Esophagus (tissue), 2 donors: ENCODE data around the gene GALNTL6. TPM values are rescaled to one million over a fixed set of nuclear protein-coding genes. Genes with fewer than 3 reads are reported as not detected.

Source experiments
- H3K27ac ChIP-seq, 2 donors: one replicate each; pipeline ENCODE4 v1.5.1; 2013; ENCODE audit warnings: low read depth in 2 of 2, mild to moderate bottlenecking in 2 of 2, inconsistent platforms in 1 of 2, low read length in 1 of 2, moderate library complexity in 1 of 2
- H3K27me3 ChIP-seq, 2 donors: one replicate each; pipeline ENCODE4 v1.6.1; 2013; ENCODE audit warnings: low read length in 2 of 2, control low read depth in 1 of 2, mild to moderate bottlenecking in 1 of 2; ENCODE audit not compliant: insufficient read depth in 2 of 2, control insufficient read depth in 1 of 2
- H3K36me3 ChIP-seq, 2 donors: one replicate each; pipeline ENCODE4 v1.6.1; 2013; ENCODE audit warnings: low read length in 1 of 2; ENCODE audit not compliant: control insufficient read depth in 2 of 2, insufficient read depth in 2 of 2
- H3K4me1 ChIP-seq, 2 donors: one replicate each; pipeline ENCODE4 v1.6.1; 2013; ENCODE audit warnings: low read length in 1 of 2; ENCODE audit not compliant: control insufficient read depth in 2 of 2, insufficient read depth in 2 of 2
- H3K4me3 ChIP-seq, 2 donors: one replicate each; pipeline ENCODE4 v1.5.1; 2013; ENCODE audit warnings: low read length in 2 of 2, mild to moderate bottlenecking in 2 of 2, low read depth in 1 of 2, moderate library complexity in 1 of 2
- H3K9me3 ChIP-seq, 2 donors: one replicate each; pipeline ENCODE4 v1.6.1; 2013; ENCODE audit warnings: mild to moderate bottlenecking in 2 of 2, low read depth in 1 of 2, low read length in 1 of 2, moderate library complexity in 1 of 2; ENCODE audit not compliant: control insufficient read depth in 2 of 2, insufficient read depth in 1 of 2
- WGBS, 2 donors: extraction: QIAGEN DNeasy Blood & Tissue Kit; methylation state at CpG; one replicate each; pipeline ENCODE4 v1.1.7; 2013; 5-methylcytosine and 5-hydroxymethylcytosine counted together
- polyA plus RNA-seq, 2 donors: library from polyadenylated mRNA; stranded (reverse); fragments of 200-250 nt; gene quantifications; one replicate each; pipeline ENCODE4 v1.2.3, GENCODE V29; 2013
- donor health status: healthy with polysubstance abuse.
- donor health status: Bipolar disorder and iron deficiency.

Gene GALNTL6
- polyA plus RNA-seq, 2 donors: not detected

DNA sequence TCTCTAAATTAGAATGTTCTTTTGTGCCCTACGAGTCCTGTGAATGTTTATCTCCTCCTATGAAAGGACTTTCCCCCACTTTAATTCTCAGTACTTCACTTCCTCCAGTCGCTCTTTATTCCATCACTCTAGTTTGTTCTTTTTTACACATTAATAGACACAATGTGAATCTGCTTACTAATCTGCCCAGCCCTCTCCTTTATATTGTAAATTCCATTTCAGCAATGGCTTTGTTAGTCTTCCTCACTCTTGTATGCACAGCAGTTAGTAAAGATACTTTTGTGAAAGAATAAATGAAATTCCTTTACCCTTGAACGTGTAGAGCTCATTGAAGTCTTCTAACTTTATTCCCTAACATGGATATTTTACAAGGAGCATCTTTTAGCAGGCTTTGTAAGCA lies 255.3 kb downstream of the GALNTL6 start:
- no peaks in the 10 kb centered on the region for H3K4me1 ChIP-seq
- H3K36me3 ChIP-seq: no peaks in the 10 kb centered on the region
- H3K4me3 ChIP-seq: no peak overlapping the region
- WGBS, 2 donors: 41% methylated on average over 3 of the region's 3 CpGs; no CpG with 5 or more reads in 1 of the 2 donors
- no peak overlapping the region for H3K27ac ChIP-seq
- no peaks in the 10 kb centered on the region for H3K27me3 ChIP-seq
- no peaks in the 10 kb centered on the region for H3K9me3 ChIP-seq

DNA sequence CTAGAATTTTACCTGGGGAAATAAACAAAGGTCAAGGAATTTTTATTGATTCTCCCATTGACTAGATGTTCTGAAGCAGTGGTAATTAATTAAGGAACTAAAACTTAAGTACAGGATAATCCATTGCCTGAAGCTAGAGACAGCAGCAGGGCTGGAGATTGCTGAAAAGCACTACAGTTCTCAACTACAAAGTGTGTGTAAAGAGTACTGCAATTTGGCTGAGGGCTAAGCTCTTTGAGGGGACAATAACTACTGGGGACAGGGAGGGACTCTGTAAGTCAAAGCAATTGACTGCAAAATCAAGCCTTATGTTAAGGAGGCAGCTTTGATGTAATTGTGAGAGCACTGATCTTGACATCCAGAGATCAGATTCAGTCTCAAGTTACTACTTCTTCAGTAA lies 260.4 kb downstream of the GALNTL6 start:
- Histone ChIP-seq H3K27ac (no peak overlapping the region), H3K27me3 (no peaks in the 10 kb centered on the region), H3K4me3 (no peak overlapping the region), H3K36me3 (no peaks in the 10 kb centered on the region), H3K9me3 (no peaks in the 10 kb centered on the region), H3K4me1 (no peaks in the 10 kb centered on the region)

DNA sequence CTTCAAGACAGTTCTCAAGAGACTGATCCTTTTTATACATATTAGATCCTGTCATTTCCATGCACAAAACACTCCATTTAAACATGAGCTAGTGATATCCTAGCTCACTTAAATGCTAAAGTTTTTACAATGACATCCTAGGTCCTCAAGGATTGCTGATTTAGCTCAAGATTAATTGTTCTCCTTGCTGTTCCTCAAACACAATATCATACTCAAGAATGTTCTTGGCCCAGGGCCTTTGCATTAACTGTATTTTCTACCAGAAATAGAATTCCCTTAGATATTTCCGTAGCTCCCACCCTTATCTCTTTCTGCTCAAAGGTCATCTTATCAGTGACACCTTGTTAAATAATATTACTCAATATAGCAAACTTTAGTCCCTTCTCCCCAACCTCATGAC lies 270.1 kb downstream of the GALNTL6 start:
- Histone ChIP-seq H3K27me3 (no peaks in the 10 kb centered on the region), H3K4me1 (no peaks in the 10 kb centered on the region), H3K36me3 (no peaks in the 10 kb centered on the region), H3K9me3 (no peaks in the 10 kb centered on the region), H3K4me3 (no peak overlapping the region), H3K27ac (no peak overlapping the region)
- 65 to 77% methylated on average over 1 of the region's 1 CpG for WGBS, 2 donors

DNA sequence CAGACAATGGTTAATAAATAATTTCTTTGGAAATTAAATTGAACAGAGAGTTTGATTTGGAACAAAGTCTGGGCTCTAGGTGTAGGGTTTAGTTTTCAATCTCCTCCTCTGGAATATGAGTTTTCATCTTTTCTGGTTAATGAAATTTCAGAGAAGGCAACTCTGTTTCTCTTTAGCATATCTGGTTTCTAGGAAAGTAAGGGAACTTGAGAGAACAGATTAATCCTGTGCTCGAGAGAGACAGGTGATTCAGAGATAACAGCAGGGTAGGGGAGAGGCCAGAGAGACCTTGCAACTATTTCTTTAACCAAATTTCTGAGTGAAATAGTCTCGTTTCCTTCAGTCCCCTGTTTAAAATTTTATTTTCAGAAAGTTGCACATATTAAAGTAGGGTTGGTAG lies 275.4 kb downstream of the GALNTL6 start:
- 35 to 49% methylated on average over 2 of the region's 2 CpGs for WGBS, 2 donors
- Histone ChIP-seq H3K4me3 (no peak overlapping the region), H3K4me1 (no peaks in the 10 kb centered on the region), H3K9me3 (peaks cover 0 to 2% of the 10 kb centered on the region in 2 donors), H3K27me3 (no peaks in the 10 kb centered on the region), H3K27ac (no peak overlapping the region), H3K36me3 (no peaks in the 10 kb centered on the region)

DNA sequence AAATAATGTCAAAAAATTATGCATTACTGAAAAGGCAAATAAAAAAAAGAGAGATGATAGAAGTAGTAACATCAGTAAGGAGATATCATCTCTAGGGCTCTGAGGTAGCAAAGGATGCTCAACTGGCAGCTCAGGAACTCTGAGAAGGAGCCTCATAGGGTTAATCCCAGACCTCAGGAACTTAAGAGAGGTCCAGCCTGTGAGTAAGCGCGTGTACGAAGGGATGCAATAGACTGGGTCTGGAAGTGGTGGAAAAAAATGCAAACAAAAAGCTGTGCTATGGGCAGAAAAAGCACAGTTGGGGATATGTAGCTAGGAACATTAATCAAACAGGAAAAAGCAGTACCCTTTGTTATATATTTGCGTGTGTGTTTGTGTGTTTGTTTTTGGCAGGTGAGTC lies 282.0 kb downstream of the GALNTL6 start:
- no peaks in the 10 kb centered on the region for H3K4me1 ChIP-seq
- no peak overlapping the region for H3K27ac ChIP-seq
- H3K36me3 ChIP-seq: no peaks in the 10 kb centered on the region
- WGBS, 2 donors: 59 to 72% methylated on average over 4 of the region's 4 CpGs
- peaks cover 0 to 2% of the 10 kb centered on the region in 2 donors for H3K9me3 ChIP-seq
- H3K27me3 ChIP-seq: no peaks in the 10 kb centered on the region
- H3K4me3 ChIP-seq: no peak overlapping the region

DNA sequence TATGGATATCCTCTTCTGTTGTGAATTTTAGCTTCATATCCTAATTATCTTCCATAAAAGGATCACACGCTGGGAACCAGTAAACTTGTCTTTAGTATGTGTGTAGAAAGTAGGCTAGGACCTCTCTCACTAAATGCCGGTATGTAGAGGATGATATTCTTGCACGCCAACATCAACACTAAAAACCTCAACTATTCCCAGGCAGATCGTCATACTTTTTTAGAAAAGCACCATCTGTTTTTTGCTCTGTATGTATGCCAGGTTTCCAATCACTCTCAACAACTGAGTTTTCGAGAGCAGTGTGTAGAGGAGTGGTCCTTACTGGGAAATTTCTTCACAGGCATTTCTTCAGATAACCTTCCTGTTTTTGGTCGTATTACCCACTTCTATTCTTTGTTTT lies 283.6 kb downstream of the GALNTL6 start:
- Histone ChIP-seq H3K4me3 (no peak overlapping the region), H3K36me3 (no peaks in the 10 kb centered on the region), H3K9me3 (peaks cover 0 to 2% of the 10 kb centered on the region in 2 donors), H3K27me3 (no peaks in the 10 kb centered on the region), H3K27ac (no peak overlapping the region), H3K4me1 (no peaks in the 10 kb centered on the region)
- 73 to 77% methylated on average over 6 of the region's 6 CpGs for WGBS, 2 donors

DNA sequence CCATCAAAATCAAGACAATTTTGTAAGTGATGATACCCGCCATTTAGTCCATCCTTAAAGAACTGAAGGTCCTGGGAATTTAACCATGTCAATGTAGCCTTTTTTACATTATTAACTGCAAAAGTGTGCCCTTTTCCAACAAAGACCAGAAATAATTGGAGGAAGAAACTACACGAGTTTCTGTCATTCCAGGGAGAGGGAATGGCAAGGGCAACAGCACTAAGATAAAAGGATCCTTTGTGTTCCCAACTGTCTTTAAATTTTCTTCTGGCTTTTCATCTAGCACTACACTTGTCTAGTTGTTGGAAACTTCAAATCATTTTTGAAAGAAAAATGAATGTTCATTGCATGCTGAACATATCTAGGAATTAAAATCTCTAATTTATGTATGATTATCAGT lies 286.2 kb downstream of the GALNTL6 start:
- no peak overlapping the region for H3K4me3 ChIP-seq
- no peak overlapping the region for H3K27ac ChIP-seq
- H3K4me1 ChIP-seq: no peaks in the 10 kb centered on the region
- H3K27me3 ChIP-seq: no peaks in the 10 kb centered on the region
- H3K36me3 ChIP-seq: no peaks in the 10 kb centered on the region
- H3K9me3 ChIP-seq: no peaks in the 10 kb centered on the region
- 65 to 74% methylated on average over 2 of the region's 2 CpGs for WGBS, 2 donors

DNA sequence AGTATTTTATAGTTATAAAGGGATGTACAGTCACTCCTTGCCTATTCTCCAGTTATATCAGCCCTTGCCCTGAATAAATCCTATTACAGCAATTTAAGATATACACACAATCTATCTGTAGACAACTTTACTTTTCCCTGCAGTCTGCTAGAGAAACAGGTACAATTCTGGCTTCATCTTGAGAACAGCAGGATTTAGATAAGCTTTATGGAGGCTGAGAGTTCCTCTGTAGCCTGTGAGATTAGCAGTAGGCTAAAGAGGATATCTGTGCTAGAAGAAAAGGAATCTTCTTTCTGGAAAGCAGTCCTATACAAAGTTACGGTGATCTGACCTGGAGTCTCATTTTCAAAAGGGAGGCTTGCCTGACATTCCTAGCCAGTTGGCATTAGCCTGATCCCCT lies 290.3 kb downstream of the GALNTL6 start:
- WGBS, 2 donors: 92 to 93% methylated on average over 1 of the region's 1 CpG
- no peaks in the 10 kb centered on the region for H3K36me3 ChIP-seq
- no peak overlapping the region for H3K4me3 ChIP-seq
- H3K27ac ChIP-seq: no peak overlapping the region
- H3K9me3 ChIP-seq: no peaks in the 10 kb centered on the region
- H3K27me3 ChIP-seq: no peaks in the 10 kb centered on the region
- no peaks in the 10 kb centered on the region for H3K4me1 ChIP-seq

DNA sequence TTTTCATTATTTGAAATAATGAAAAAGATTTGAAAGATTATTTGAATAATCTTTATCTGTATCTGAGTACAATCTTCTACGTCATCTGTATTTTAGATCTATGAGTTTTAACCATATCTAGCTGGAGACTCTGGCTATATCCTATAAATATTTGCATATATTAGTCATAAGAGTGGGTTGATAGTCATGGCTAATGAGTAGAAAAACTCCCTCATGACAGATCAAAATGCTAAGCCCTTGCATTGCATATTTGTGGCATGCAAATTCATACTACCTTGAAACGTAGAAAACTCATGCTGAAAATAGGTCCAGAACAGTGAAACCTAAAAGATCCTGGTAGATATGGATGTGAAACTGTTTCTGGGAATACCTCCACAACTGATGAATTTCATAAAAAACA lies 291.3 kb downstream of the GALNTL6 start:
- H3K36me3 ChIP-seq: no peaks in the 10 kb centered on the region
- WGBS, 2 donors: 65 to 76% methylated on average over 2 of the region's 2 CpGs

DNA sequence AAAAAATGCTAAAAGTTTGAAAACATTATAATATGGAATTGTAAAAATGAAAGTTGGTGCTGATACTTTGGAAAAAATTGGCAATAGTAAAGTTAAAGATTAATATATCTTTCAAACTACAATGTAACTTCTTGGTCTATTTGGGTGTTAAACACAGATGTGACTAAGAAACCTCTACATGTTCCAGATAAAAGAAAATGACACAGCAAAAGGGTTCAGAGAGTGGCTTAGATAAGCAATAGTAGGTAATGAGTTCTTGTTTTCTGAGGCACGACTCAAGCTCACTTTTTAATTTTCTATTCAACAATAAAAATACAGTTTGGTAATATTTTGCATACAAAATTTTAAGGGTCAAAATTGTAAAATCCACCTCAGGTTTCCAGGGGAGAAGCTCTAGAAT lies 292.7 kb downstream of the GALNTL6 start:
- Histone ChIP-seq H3K4me3 (no peak overlapping the region), H3K4me1 (no peaks in the 10 kb centered on the region), H3K27ac (no peak overlapping the region), H3K9me3 (no peaks in the 10 kb centered on the region), H3K27me3 (no peaks in the 10 kb centered on the region), H3K36me3 (no peaks in the 10 kb centered on the region)
- 66 to 73% methylated on average over 1 of the region's 1 CpG for WGBS, 2 donors

More for the DNA sequence above, 291.3 kb downstream of the GALNTL6 start:
- H3K9me3 ChIP-seq: no peaks in the 10 kb centered on the region
- H3K4me3 ChIP-seq: no peak overlapping the region
- H3K27ac ChIP-seq: no peak overlapping the region
- no peaks in the 10 kb centered on the region for H3K27me3 ChIP-seq
- H3K4me1 ChIP-seq: no peaks in the 10 kb centered on the region
